HepG2 (cell line): ENCODE results near the gene MIER2. TPM values are rescaled to one million over a fixed set of nuclear protein-coding genes. Genes with fewer than 3 reads are reported as not detected.
A peak's percentile ranks its signal among the peaks of the same experiment; 100 is the strongest.

Experiments
- MXI1 ChIP-seq: IDR thresholded peaks from 3 replicates; pipeline ENCODE4 v1.6.1; 2012; ENCODE audit warnings: low read depth, low read length, inconsistent platforms, borderline replicate concordance
- NFE2L1 ChIP-seq: sonication (generic); formaldehyde crosslinking; IDR thresholded peaks from 2 replicates; pipeline ENCODE4 v1.4.0; 2020; ENCODE audit warnings: missing genetic modification reagents, mild to moderate bottlenecking, borderline replicate concordance
- PCBP1 ChIP-seq: fragments of 200-400 bp; formaldehyde crosslinking; IDR thresholded peaks from 2 replicates; pipeline ENCODE4 v1.6.1; 2017; ENCODE audit warnings: mild to moderate bottlenecking, low read depth, low read length, borderline replicate concordance
- RCOR2 ChIP-seq: IDR thresholded peaks from 2 replicates; pipeline ENCODE4 v1.6.1; 2016; ENCODE audit warnings: missing biosample characterization, missing genetic modification reagents
- SALL1 ChIP-seq: sonication (generic); formaldehyde crosslinking; IDR thresholded peaks from 2 replicates; pipeline ENCODE4 v1.8.0; 2022; ENCODE audit warnings: mild to moderate bottlenecking, missing genetic modification reagents
- SAP130 ChIP-seq: IDR thresholded peaks from 2 replicates; pipeline ENCODE4 v1.6.1; 2016; ENCODE audit warnings: low read depth
- TCF7L2 ChIP-seq: IDR thresholded peaks from 2 replicates; pipeline ENCODE4 v1.6.1; 2011; ENCODE audit warnings: mild to moderate bottlenecking, low read depth, low read length, moderate library complexity
- ZFP36L2 ChIP-seq: sonication (generic); formaldehyde crosslinking; IDR thresholded peaks from 2 replicates; pipeline ENCODE4 v1.4.0; 2020; ENCODE audit warnings: missing genetic modification reagents
- ZNF253 ChIP-seq: sonication (generic); formaldehyde crosslinking; IDR thresholded peaks from 2 replicates; pipeline ENCODE4 v1.8.0; 2022; ENCODE audit warnings: mild to moderate bottlenecking, missing genetic modification reagents, borderline replicate concordance
- ZNF569 ChIP-seq: sonication (generic); formaldehyde crosslinking; IDR thresholded peaks from 2 replicates; pipeline ENCODE4 v1.5.0; 2020; ENCODE audit warnings: mild to moderate bottlenecking, missing genetic modification reagents, moderate library complexity, borderline replicate concordance
- polyA plus RNA-seq, 8 experiments: library from polyadenylated mRNA; depleted of rRNA in 3 of 8; stranded (reverse) in 7 of 8; unstranded in 1 of 8; fragments of >200 nt; fragmentation: Illumina TruSeq in 4 of 8; extraction: Trizol in 4 of 8; gene quantifications; 2 replicates each; pipeline versions ENCODE4 v1.2.1 to v1.2.3, GENCODE V29; 2011 to 2016; ENCODE audit warnings: low read depth in 4 of 8, missing spikeins in 1 of 8, mixed read lengths in 1 of 8; ENCODE audit not compliant: insufficient read depth in 1 of 8
- total RNA-seq, 5 experiments: library from RNA; depleted of rRNA; stranded (reverse); fragments of >200 nt; fragmentation: Illumina TruSeq; extraction: Trizol; gene quantifications; 2 replicates each; pipeline ENCODE4 v1.2.3, GENCODE V29; 2016; ENCODE audit warnings: low read depth in 1 of 5
- TF ChIP-seq, protein P1 (sequence below): sonication (generic); formaldehyde crosslinking; IDR thresholded peaks from 2 replicates; pipeline ENCODE4 v1.4.0; 2020; ENCODE audit warnings: missing genetic modification reagents
- TF ChIP-seq, protein P2 (sequence below): sonication (generic); formaldehyde crosslinking; IDR thresholded peaks from 2 replicates; pipeline ENCODE4 v1.5.0; 2020; ENCODE audit warnings: mild to moderate bottlenecking, missing genetic modification reagents, borderline replicate concordance
- TF ChIP-seq, protein P3 (sequence below): sonication (generic); formaldehyde crosslinking; IDR thresholded peaks from 2 replicates; pipeline ENCODE4 v1.5.0; 2020; ENCODE audit warnings: mild to moderate bottlenecking, missing genetic modification reagents
- TF ChIP-seq, protein P4 (sequence below): sonication (generic); formaldehyde crosslinking; IDR thresholded peaks from 2 replicates; pipeline ENCODE4 v1.4.0; 2020; ENCODE audit warnings: missing genetic modification reagents

Gene MIER2
- total and polyA plus RNA-seq, 2 of the 13 experiments (the other 11 are each of a cell fraction or from before 2014, with no cell fraction given) = 9.6 to 25.7 TPM

DNA sequence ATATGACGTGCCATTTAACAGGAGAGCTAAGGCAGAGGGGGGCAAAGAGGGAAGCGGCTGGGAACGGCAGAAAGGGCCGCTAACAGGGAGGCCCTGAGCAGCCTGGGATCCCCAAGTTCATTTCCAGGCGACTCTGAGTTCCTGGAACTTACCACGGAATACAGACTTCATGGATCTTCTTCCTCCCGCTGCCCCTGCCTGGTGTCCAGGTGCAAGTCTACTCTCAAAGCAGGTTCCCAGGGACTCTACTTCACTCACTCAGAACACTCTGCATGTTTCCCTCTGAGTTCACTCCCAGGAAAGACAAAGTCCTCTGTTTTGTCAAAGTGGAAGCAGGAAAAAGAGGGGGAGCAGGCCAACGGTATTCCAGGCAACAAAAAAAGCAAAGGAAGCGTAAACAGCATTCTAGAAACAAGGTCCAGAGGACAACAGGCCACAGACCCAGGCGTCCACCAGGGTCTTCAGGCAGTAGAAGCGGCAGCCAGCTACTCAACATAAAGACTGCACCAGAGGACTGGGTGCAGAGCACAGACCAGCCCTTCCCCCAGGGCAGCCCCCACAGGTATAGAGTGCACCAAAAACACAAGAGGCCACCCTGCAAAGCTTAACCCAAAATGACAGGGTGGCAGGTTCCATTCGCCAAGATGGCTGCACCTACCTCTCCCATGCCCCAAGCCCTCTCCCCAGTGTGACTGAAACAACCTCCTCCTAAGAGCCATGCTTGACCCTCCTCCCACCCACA is 3.0 kb downstream of the MIER2 start (continued):
- TF ChIP-seq, protein P1, sequence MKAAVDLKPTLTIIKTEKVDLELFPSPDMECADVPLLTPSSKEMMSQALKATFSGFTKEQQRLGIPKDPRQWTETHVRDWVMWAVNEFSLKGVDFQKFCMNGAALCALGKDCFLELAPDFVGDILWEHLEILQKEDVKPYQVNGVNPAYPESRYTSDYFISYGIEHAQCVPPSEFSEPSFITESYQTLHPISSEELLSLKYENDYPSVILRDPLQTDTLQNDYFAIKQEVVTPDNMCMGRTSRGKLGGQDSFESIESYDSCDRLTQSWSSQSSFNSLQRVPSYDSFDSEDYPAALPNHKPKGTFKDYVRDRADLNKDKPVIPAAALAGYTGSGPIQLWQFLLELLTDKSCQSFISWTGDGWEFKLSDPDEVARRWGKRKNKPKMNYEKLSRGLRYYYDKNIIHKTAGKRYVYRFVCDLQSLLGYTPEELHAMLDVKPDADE (CRISPR knock-in tag) = no peak
- TF ChIP-seq RCOR2 (CRISPR knock-in tag) (no peak), TCF7L2 (no peak), SALL1 (CRISPR knock-in tag) (0 out of 2 replicates have a peak, but pooled peaks have one; percentile 33), ZNF253 (no peak), PCBP1 (no peak), ZNF569 (no peak), SAP130 (CRISPR knock-in tag) (peak; percentile 42; the same call in 1 of the 2 replicates), MXI1 (no peak), ZFP36L2 (CRISPR knock-in tag) (no peak), NFE2L1 (CRISPR knock-in tag) (no peak)
- TF ChIP-seq, protein P2, sequence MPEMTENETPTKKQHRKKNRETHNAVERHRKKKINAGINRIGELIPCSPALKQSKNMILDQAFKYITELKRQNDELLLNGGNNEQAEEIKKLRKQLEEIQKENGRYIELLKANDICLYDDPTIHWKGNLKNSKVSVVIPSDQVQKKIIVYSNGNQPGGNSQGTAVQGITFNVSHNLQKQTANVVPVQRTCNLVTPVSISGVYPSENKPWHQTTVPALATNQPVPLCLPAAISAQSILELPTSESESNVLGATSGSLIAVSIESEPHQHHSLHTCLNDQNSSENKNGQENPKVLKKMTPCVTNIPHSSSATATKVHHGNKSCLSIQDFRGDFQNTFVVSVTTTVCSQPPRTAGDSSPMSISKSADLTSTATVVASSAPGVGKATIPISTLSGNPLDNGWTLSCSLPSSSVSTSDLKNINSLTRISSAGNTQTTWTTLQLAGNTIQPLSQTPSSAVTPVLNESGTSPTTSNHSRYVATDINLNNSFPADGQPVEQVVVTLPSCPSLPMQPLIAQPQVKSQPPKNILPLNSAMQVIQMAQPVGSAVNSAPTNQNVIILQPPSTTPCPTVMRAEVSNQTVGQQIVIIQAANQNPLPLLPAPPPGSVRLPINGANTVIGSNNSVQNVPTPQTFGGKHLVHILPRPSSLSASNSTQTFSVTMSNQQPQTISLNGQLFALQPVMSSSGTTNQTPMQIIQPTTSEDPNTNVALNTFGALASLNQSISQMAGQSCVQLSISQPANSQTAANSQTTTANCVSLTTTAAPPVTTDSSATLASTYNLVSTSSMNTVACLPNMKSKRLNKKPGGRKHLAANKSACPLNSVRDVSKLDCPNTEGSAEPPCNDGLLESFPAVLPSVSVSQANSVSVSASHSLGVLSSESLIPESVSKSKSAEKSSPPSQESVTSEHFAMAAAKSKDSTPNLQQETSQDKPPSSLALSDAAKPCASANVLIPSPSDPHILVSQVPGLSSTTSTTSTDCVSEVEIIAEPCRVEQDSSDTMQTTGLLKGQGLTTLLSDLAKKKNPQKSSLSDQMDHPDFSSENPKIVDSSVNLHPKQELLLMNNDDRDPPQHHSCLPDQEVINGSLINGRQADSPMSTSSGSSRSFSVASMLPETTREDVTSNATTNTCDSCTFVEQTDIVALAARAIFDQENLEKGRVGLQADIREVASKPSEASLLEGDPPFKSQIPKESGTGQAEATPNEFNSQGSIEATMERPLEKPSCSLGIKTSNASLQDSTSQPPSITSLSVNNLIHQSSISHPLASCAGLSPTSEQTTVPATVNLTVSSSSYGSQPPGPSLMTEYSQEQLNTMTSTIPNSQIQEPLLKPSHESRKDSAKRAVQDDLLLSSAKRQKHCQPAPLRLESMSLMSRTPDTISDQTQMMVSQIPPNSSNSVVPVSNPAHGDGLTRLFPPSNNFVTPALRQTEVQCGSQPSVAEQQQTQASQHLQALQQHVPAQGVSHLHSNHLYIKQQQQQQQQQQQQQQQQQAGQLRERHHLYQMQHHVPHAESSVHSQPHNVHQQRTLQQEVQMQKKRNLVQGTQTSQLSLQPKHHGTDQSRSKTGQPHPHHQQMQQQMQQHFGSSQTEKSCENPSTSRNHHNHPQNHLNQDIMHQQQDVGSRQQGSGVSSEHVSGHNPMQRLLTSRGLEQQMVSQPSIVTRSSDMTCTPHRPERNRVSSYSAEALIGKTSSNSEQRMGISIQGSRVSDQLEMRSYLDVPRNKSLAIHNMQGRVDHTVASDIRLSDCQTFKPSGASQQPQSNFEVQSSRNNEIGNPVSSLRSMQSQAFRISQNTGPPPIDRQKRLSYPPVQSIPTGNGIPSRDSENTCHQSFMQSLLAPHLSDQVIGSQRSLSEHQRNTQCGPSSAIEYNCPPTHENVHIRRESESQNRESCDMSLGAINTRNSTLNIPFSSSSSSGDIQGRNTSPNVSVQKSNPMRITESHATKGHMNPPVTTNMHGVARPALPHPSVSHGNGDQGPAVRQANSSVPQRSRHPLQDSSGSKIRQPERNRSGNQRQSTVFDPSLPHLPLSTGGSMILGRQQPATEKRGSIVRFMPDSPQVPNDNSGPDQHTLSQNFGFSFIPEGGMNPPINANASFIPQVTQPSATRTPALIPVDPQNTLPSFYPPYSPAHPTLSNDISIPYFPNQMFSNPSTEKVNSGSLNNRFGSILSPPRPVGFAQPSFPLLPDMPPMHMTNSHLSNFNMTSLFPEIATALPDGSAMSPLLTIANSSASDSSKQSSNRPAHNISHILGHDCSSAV (CRISPR knock-in tag) = no peak
- TF ChIP-seq, protein P3, sequence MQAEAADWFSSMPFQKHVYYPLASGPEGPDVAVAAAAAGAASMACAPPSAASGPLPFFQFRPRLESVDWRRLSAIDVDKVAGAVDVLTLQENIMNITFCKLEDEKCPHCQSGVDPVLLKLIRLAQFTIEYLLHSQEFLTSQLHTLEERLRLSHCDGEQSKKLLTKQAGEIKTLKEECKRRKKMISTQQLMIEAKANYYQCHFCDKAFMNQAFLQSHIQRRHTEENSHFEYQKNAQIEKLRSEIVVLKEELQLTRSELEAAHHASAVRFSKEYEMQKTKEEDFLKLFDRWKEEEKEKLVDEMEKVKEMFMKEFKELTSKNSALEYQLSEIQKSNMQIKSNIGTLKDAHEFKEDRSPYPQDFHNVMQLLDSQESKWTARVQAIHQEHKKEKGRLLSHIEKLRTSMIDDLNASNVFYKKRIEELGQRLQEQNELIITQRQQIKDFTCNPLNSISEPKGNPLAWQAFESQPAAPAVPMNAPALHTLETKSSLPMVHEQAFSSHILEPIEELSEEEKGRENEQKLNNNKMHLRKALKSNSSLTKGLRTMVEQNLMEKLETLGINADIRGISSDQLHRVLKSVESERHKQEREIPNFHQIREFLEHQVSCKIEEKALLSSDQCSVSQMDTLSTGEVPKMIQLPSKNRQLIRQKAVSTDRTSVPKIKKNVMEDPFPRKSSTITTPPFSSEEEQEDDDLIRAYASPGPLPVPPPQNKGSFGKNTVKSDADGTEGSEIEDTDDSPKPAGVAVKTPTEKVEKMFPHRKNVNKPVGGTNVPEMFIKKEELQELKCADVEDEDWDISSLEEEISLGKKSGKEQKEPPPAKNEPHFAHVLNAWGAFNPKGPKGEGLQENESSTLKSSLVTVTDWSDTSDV (CRISPR knock-in tag) = no peak
- TF ChIP-seq, protein P4, sequence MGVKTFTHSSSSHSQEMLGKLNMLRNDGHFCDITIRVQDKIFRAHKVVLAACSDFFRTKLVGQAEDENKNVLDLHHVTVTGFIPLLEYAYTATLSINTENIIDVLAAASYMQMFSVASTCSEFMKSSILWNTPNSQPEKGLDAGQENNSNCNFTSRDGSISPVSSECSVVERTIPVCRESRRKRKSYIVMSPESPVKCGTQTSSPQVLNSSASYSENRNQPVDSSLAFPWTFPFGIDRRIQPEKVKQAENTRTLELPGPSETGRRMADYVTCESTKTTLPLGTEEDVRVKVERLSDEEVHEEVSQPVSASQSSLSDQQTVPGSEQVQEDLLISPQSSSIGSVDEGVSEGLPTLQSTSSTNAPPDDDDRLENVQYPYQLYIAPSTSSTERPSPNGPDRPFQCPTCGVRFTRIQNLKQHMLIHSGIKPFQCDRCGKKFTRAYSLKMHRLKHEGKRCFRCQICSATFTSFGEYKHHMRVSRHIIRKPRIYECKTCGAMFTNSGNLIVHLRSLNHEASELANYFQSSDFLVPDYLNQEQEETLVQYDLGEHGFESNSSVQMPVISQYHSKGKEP (CRISPR knock-in tag) = no peak
